GM12892 (cell line): Measurements from ENCODE around the gene PRPS1.
A peak's percentile ranks its signal among the peaks of the same experiment; 100 is the strongest.
"Not testable (repeated sequence)": the region's sequence is repeated elsewhere in the genome, so short reads cannot be mapped to it uniquely, and the experiment has no call there.

Experiments
- DNase-seq: peaks from one replicate; pipeline ENCODE4 v3.0.0; 2011; ENCODE audit not compliant: insufficient read length
- FAIRE-seq: peaks from 2 replicates; lab custom pipeline; 2011; peaks lifted over from hg19 to GRCh38; lab: Jason Lieb, UNC
- POLR2A ChIP-seq: IDR thresholded peaks from 2 replicates; pipeline ENCODE4 v1.6.1; 2011; ENCODE audit warnings: low read depth, low read length, control low read depth
- POLR2AphosphoS5 ChIP-seq: IDR thresholded peaks from 2 replicates; pipeline ENCODE4 v1.6.1; 2011; ENCODE audit warnings: low read depth, low read length, control low read depth
- TAF1 ChIP-seq: IDR thresholded peaks from 2 replicates; pipeline ENCODE4 v1.6.1; 2011; ENCODE audit warnings: low read depth, mild to moderate bottlenecking, control low read depth, low read length, borderline replicate concordance

The PRPS1 gene

GRCh38 chrX:107669261-107669660, 41.0 kb downstream of the PRPS1 start:
- FAIRE-seq: no peak
- TF ChIP-seq TAF1 (no peak), POLR2A (no peak), POLR2AphosphoS5 (no peak)
- no peak for DNase-seq

DNA sequence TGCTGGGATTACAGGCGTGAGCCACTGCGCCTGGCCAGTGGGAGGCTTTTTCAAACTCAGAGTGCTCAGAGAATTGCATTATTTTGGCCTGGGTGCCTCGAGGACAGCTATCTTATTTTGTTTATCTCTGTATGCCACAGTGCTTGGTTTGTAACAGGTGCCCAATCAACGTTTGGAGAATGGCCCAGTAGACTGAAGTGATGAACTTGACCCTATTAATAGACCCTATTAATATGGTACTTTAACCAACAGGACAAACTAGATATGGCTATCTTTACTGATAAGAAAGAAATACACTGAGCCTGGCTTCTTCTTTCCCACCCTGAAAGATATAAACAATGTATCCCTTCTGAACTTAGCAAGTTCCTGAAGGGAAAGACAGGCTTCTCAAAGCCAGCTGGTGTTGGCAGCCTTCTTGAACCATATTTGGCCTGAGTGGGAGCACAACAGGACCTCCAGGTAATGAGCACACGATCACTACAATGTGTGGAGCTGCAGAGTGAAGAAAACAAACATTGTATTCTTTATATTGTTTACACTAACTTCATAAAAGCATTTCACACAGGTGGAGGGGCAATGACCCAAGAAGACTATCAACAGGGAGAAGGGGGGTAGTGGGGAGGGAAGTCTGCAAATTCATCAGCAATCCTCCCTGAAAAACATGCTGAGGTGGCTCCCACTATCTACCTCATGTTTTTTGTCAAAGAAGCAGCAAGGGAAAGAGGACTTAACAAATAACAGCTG, 41.7 kb downstream of the PRPS1 start:
- TF ChIP-seq POLR2A (no peak), POLR2AphosphoS5 (no peak), TAF1 (no peak)
- DNase-seq: no peak

GRCh38 chrX:107671256-107671655, 42.9 kb downstream of the PRPS1 start:
- not testable (repeated sequence) for FAIRE-seq, DNase-seq

More for the DNA sequence above, 41.7 kb downstream of the PRPS1 start:
- no peak for FAIRE-seq

DNA sequence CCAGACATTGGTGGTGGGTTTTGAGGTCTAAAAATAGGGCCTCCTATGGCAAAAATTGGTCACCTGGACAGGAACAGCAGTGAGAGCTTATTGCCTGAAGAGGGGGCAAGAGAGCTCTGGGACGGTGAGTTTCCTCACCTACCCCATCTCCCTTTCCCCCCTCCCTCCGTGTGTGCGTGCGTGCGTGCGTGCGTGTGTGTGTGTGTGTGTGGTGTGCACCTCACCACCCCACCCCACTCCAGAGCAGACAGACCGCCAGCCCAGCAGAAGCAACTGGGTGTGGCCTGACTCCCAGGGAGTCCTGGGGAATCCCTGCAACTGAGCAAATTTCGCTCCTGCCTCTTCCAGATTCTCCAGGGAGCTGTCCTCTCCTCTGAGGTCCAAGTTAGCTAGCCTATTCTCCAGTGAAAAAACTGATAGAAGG, 44.7 kb downstream of the PRPS1 start:
- TF ChIP-seq POLR2A: no peak
- TF ChIP-seq POLR2AphosphoS5: no peak
- TF ChIP-seq TAF1: no peak
- DNase-seq (peak; percentile 39), FAIRE-seq (peak; percentile 87)

GRCh38 chrX:107673431-107673830, 45.1 kb downstream of the PRPS1 start:
- TF ChIP-seq POLR2AphosphoS5 (no peak), POLR2A (no peak), TAF1 (no peak)
- FAIRE-seq: no peak
- DNase-seq: no peak

DNA sequence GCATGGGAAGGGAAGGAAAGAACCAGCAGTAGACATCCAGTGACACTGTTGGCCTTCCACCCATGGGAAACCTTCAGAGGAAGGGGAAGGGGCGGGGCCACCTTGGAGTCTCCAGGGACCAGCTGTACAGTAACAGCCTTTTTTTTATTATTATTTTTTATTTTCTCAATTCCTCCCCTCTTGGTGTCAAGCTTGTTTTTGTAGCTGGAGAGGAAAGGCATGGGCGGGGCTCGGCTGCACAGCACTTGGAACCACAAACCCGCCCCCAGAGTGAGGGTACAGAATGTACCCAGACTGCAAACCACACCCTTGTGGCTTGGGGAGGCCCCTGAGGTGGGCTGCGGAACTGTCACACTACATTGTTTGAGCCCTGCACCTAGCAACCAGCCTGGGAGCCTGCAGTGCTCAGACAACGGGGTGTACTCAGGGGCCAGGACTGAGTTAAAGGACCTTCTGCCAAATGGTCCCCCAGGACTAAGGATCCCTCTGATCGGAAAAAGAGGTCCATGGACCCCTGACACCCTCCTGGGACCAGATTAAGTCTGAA, 45.7 kb downstream of the PRPS1 start:
- DNase-seq (peak; percentile 48), FAIRE-seq (peak; percentile 89)
- TF ChIP-seq POLR2AphosphoS5 (no peak), TAF1 (no peak), POLR2A (no peak)

DNA sequence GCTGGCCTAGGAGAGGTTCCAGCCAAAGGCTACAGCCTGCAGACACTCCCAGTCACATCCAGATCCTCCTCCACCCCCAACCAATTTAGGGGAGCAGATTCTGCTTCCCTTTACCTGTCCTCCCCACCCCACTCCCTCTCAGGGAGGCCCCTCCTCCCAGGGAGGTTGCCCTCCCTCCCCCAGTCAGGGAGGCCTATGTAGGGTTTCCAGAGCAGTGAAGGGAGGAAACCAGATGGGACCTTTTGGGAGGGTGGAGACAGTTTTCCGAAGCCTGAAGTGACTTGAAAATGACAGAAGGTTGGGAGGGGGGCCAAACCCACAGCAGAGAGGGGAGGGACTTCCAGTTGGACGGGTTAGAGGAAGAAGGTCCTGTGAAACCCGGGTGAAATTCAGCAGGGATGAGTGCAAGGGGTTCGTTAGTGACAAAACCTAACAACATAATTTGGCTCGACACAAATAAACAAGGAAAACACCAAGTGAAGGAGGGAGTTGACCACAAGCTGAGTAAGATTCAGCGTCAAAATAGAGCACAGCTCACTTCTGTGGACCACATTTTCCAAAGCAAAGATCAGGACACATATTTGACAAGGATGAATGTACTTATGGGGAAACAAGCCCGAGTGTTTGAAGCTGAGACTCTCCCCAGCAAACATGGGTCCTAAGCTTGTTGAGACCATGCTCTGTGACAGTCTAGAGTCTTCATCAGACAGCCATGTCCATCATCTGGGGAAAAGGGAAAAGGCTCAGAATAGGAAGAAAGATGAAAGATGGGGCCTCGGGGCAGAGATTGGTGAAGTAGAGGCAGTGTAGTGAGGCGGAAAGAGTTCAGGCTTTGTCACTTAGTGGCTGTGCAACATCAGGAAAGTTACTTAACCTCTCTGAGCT, 46.4 kb downstream of the PRPS1 start:
- no peak for TF ChIP-seq TAF1
- FAIRE-seq (no peak), DNase-seq (no peak)

- no peak for FAIRE-seq
- TF ChIP-seq TAF1 (no peak), POLR2A (no peak), POLR2AphosphoS5 (no peak)
- no peak for DNase-seq
Observed at GRCh38 chrX:107675365-107675654, 47.0 kb downstream of the PRPS1 start.

GRCh38 chrX:107675823-107676555, 47.7 kb downstream of the PRPS1 start:
- no peak for DNase-seq
- no peak for TF ChIP-seq POLR2A
- no peak for TF ChIP-seq POLR2AphosphoS5
- no peak for TF ChIP-seq TAF1
- peak; percentile 44 for FAIRE-seq

DNA sequence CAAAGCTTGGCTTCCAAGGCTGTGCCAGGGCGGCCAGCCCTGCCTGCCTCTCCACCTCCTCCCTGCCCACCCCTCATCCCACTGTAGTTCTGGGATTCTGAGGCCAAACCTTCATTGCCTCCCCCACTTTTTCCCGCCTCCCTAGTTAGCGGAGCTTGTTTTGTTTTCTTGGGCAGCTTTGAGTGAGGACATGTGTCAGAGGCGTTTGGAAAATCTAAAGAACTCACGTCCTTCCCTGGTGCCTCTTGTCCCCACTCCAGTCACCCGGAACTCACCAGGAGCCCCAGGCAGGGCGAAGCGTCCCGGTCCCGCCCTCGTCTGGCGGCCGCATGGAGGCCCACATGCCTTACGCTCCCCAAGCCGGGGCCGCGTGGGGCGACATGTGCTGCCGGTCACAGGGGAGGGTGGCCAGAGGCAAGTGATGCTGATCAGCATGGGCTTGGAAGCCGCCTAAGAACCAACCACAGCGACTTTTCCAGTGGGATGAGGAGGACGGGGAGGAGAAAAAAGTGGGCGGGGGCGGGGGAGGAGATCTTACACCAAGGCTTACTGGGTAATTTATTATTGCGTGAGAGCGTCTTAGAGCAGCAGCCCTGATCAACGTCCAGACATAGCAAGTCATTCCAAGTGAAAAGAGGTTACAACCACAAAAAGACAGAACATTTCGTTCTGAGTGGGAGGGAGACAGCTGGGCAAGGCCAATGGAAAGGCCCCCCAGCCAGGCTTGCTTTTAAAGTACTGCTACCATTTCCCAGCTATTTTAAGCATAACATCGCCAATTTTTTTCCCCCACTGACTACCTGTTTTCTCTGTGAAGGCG, 48.5 kb downstream of the PRPS1 start:
- DNase-seq: no peak

More for the DNA sequence above, 48.5 kb downstream of the PRPS1 start:
- peak; percentile 58 for FAIRE-seq
- TF ChIP-seq TAF1: no peak
- TF ChIP-seq POLR2AphosphoS5: no peak
- TF ChIP-seq POLR2A: no peak
